Kidney (tissue), 14 donors: ENCODE measurements around the gene MUC5AC. TPM values are rescaled to one million over a fixed set of nuclear protein-coding genes. Genes with fewer than 3 reads are reported as not detected.

Source experiments
- DNase-seq, 5 donors: peaks; one replicate each; pipeline ENCODE4 v3.0.0-alpha.2; 2013 to 2020
- FAIRE-seq: peaks from 2 replicates; lab custom pipeline; 2012; peaks lifted over from hg19 to GRCh38; lab: Jason Lieb, UNC
- H3K27ac ChIP-seq, 2 donors: one replicate each; pipeline ENCODE4 v1.7.0; 2013; ENCODE audit warnings: low read depth in 2 of 2, low read length in 2 of 2, inconsistent platforms in 1 of 2
- H3K27me3 ChIP-seq: one replicate; pipeline ENCODE4 v1.7.1; 2013; ENCODE audit warnings: low read length, inconsistent platforms; ENCODE audit not compliant: control insufficient read depth, insufficient read depth
- H3K36me3 ChIP-seq, 3 donors: one replicate each; pipeline versions ENCODE4 v1.7.0 to v1.7.1; 2013; ENCODE audit warnings: low read length in 3 of 3, control low read depth in 1 of 3, inconsistent platforms in 1 of 3; ENCODE audit not compliant: insufficient read depth in 3 of 3, control insufficient read depth in 2 of 3
- H3K4me1 ChIP-seq, 3 donors: one replicate each; pipeline versions ENCODE4 v1.7.0 to v1.7.1; 2013; ENCODE audit warnings: low read length in 3 of 3, inconsistent platforms in 1 of 3, low read depth in 1 of 3; ENCODE audit not compliant: control insufficient read depth in 2 of 3, insufficient read depth in 2 of 3
- H3K4me3 ChIP-seq, 3 donors: one replicate each; pipeline versions ENCODE4 v1.7.0 to v1.8.1; 2013; ENCODE audit warnings: low read length in 3 of 3, control low read depth in 1 of 3, inconsistent platforms in 1 of 3
- H3K9ac ChIP-seq, 3 donors: one replicate each; pipeline versions ENCODE4 v1.7.0 to v1.7.1; 2013; ENCODE audit warnings: low read length in 3 of 3, control low read depth in 1 of 3, inconsistent platforms in 1 of 3
- H3K9me3 ChIP-seq, 3 donors: one replicate each; pipeline versions ENCODE4 v1.7.0 to v1.7.1; 2013; ENCODE audit warnings: low read length in 3 of 3, control low read depth in 1 of 3, inconsistent platforms in 1 of 3; ENCODE audit not compliant: control insufficient read depth in 2 of 3, insufficient read depth in 1 of 3
- CTCF ChIP-seq: IDR thresholded peaks from 3 replicates; pipeline ENCODE4 v1.5.1; 2012; ENCODE audit warnings: mild to moderate bottlenecking, moderate library complexity, borderline replicate concordance; ENCODE audit not compliant: insufficient read depth; ENCODE audit errors: extremely low read depth
- intact Hi-C: fragments of 100-400 bp; cut with DNase I; formaldehyde crosslinking; loops from one replicate; pipeline ENCODE4 v1.11.1; 2022
- polyA plus RNA-seq: library from polyadenylated mRNA; stranded (reverse); fragments of 350-450 nt; fragmentation: Illumina TruSeq; extraction: RNeasy Lipid Tissue Mini Kit (QIAGEN cat#74804); gene quantifications from one replicate; pipeline ENCODE4 v1.2.3, GENCODE V29; 2014; ENCODE audit warnings: low read depth, low replicate concordance; ENCODE audit not compliant: insufficient read depth
- total RNA-seq: library from RNA; stranded (reverse); fragmentation: NEBNext Ultra II Directional; extraction: Animal tissue kit (Norgen Biotek cat#: 25700); gene quantifications from one replicate; pipeline ENCODE4 v1.2.1, GENCODE V29; 2021
- donor health status: control.
- donor health status: control.
- donor health status: control.
- donor health status: control.
- donor health status: control.
- donor health status: DM: yes; HTN: yes; CAD: no.
- donor health status: Normal renal cell carcinoma (clear cell type).

The MUC5AC gene
- total and polyA plus RNA-seq, 2 donors from 2014 or later: 0.03 TPM; not detected in 1

- TF ChIP-seq CTCF: no peak
- H3K4me1 ChIP-seq: no peaks in the 10 kb centered on the region
- H3K27ac ChIP-seq: no peak overlapping the region
- intact Hi-C loops: no loop called here
- no peak overlapping the region for H3K4me3 ChIP-seq
- no peak for FAIRE-seq
- DNase-seq: peak in 1 of 5 donors; percentile 8
- no peak overlapping the region for H3K9ac ChIP-seq
- H3K9me3 ChIP-seq: no peaks in the 10 kb centered on the region
- H3K36me3 ChIP-seq: no peaks in the 10 kb centered on the region
- no peaks in the 10 kb centered on the region for H3K27me3 ChIP-seq
These were observed 30.0 kb upstream of the MUC5AC start for GRCh38 chr11:1127664-1128162.

GRCh38 chr11:1128311-1129142 is 29.2 kb upstream of the MUC5AC start:
- DNase-seq: peak in 3 of 5 donors; percentile 8 to 58 (median 38)

GRCh38 chr11:1129143-1129610 is 28.6 kb upstream of the MUC5AC start:
- no peak for FAIRE-seq
- Histone ChIP-seq H3K4me3 (no peak overlapping the region), H3K27ac (no peak overlapping the region), H3K27me3 (no peaks in the 10 kb centered on the region), H3K36me3 (no peaks in the 10 kb centered on the region), H3K9me3 (peaks cover 0 to 7% (median 6%) of the 10 kb centered on the region in 3 donors), H3K9ac (no peak overlapping the region), H3K4me1 (no peaks in the 10 kb centered on the region)
- DNase-seq: peak in 2 of 5 donors; percentile 30 to 71
- no peak for TF ChIP-seq CTCF
- intact Hi-C loops: no loop called here

More at GRCh38 chr11:1128311-1129142, 29.2 kb upstream of the MUC5AC start:
- Histone ChIP-seq H3K4me1 (no peaks in the 10 kb centered on the region), H3K36me3 (no peaks in the 10 kb centered on the region), H3K27ac (no peak overlapping the region), H3K4me3 (no peak overlapping the region), H3K27me3 (no peaks in the 10 kb centered on the region), H3K9me3 (peaks cover 0 to 1% (median under 1%) of the 10 kb centered on the region in 3 donors), H3K9ac (no peak overlapping the region)
- TF ChIP-seq CTCF: no peak
- intact Hi-C loops: no loop called here
- FAIRE-seq: no peak
